Measurements from ENCODE around the gene INSM2. TPM values are rescaled to one million over a fixed set of nuclear protein-coding genes. Genes with fewer than 3 reads are reported as not detected.

The INSM2 gene
- total and polyA plus RNA-seq, 10 of the 15 experiments (the other 5 are each of a cell fraction or from before 2014, with no cell fraction given) = 0.06 TPM; not detected in 9

DNA sequence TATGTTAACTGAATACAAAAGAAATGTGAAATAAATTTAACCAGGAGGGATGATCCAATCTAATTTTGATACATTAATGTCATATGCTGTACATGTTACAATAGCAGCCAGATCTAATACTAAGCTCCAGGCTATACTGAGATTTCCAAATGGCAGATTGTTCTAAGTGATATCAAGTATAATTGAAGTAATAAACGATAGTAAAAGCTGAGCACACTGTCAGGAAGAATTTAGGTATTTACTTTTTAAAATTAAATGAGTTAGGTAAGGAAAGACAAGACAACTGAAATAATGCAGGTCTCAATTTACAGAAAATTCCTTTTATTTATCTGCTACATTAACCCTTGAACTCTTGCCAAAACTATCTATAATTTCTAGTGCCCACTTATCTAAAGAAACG, 39.9 kb downstream of the INSM2 start:
- CTCF ChIA-PET = no interaction called here
- H3K27ac ChIP-seq (ENCODE audit: control insufficient read depth, insufficient read depth) = no peak overlapping the region
- no peak overlapping the region for H3K9ac ChIP-seq (ENCODE audit: control insufficient read depth, insufficient read depth, low read length)
- H3K4me1 ChIP-seq (ENCODE audit: control insufficient read depth, insufficient read depth, low read length) = no peaks in the 10 kb centered on the region
- POLR2A ChIA-PET = no interaction called here
- intact Hi-C loops (cut with micrococcal nuclease; ENCODE audit: unreplicated experiment) (no loop called here), in situ Hi-C loops (cut with MboI) (no loop called here)
- DNase-seq (ENCODE audit: low read depth, low spot score) = no peak
- no peak overlapping the region for H2AFZ ChIP-seq (ENCODE audit: control insufficient read depth, low read depth, low read length)
- ATAC-seq = no peak
- no TSS peak for BruUV-seq (replicated peaks)
- TF ChIP-seq ZZZ3 (IDR thresholded peaks at IDR 0.05; ENCODE audit: control insufficient read depth, insufficient read length, low read depth) (no peak), RUNX3 (IDR thresholded peaks at IDR 0.05; ENCODE audit: low read length) (no peak), CBX3 (IDR thresholded peaks at IDR 0.05; ENCODE audit: borderline replicate concordance, low read depth) (no peak)
- TF ChIP-seq, protein P1, sequence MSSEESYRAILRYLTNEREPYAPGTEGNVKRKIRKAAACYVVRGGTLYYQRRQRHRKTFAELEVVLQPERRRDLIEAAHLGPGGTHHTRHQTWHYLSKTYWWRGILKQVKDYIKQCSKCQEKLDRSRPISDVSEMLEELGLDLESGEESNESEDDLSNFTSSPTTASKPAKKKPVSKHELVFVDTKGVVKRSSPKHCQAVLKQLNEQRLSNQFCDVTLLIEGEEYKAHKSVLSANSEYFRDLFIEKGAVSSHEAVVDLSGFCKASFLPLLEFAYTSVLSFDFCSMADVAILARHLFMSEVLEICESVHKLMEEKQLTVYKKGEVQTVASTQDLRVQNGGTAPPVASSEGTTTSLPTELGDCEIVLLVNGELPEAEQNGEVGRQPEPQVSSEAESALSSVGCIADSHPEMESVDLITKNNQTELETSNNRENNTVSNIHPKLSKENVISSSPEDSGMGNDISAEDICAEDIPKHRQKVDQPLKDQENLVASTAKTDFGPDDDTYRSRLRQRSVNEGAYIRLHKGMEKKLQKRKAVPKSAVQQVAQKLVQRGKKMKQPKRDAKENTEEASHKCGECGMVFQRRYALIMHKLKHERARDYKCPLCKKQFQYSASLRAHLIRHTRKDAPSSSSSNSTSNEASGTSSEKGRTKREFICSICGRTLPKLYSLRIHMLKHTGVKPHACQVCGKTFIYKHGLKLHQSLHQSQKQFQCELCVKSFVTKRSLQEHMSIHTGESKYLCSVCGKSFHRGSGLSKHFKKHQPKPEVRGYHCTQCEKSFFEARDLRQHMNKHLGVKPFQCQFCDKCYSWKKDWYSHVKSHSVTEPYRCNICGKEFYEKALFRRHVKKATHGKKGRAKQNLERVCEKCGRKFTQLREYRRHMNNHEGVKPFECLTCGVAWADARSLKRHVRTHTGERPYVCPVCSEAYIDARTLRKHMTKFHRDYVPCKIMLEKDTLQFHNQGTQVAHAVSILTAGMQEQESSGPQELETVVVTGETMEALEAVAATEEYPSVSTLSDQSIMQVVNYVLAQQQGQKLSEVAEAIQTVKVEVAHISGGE (CRISPR knock-in tag; IDR thresholded peaks at IDR 0.05) = no peak
- TF ChIP-seq, protein P2, sequence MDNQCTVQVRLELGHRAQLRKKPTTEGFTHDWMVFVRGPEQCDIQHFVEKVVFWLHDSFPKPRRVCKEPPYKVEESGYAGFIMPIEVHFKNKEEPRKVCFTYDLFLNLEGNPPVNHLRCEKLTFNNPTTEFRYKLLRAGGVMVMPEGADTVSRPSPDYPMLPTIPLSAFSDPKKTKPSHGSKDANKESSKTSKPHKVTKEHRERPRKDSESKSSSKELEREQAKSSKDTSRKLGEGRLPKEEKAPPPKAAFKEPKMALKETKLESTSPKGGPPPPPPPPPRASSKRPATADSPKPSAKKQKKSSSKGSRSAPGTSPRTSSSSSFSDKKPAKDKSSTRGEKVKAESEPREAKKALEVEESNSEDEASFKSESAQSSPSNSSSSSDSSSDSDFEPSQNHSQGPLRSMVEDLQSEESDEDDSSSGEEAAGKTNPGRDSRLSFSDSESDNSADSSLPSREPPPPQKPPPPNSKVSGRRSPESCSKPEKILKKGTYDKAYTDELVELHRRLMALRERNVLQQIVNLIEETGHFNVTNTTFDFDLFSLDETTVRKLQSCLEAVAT (IDR thresholded peaks at IDR 0.05) = no peak
- H3K27me3 ChIP-seq (replicated peaks in 1 of 2; ENCODE audit: control insufficient read depth in 2 of 2, insufficient read depth in 2 of 2, low read length in 1 of 2) = no peaks in the 10 kb centered on the region
- SMC1A ChIA-PET (ENCODE audit: uncharacterized antibody, unreplicated experiment) = interaction anchor here (0.6 to 1.4 kb wide), 2 partner anchors 85 to 226 kb away, joined by 3 read pairs; no protein-coding TSS in a partner anchor
- H3K36me3 ChIP-seq (ENCODE audit: control insufficient read depth in 2 of 2, insufficient read depth in 2 of 2, low read length in 1 of 2) = no peaks in the 10 kb centered on the region
- no peak overlapping the region for H3K4me3 ChIP-seq
- no peaks in the 10 kb centered on the region for H4K20me1 ChIP-seq (ENCODE audit: control insufficient read depth, insufficient read depth)
- no peak overlapping the region for H3K4me2 ChIP-seq (ENCODE audit: control insufficient read depth, insufficient read depth)
- WGBS (ENCODE audit: insufficient coverage, insufficient replicate concordance, low lambda C conversion rate, missing lambda C conversion rate) = 93% methylated on average over 2 of the region's 2 CpGs
- H3K9me3 ChIP-seq (replicated peaks; ENCODE audit: control insufficient read depth, insufficient read depth, low read length) = no peaks in the 10 kb centered on the region
- RAD21 ChIA-PET (ENCODE audit: unreplicated experiment) = no interaction called here
- FAIRE-seq = no peak
- H3K79me2 ChIP-seq (ENCODE audit: control insufficient read depth, insufficient read depth, low read length) = no peaks in the 10 kb centered on the region

Measured in GM12878 (cell line).